Measurements from ENCODE around the gene PRR5L.

The PRR5L gene

DNA sequence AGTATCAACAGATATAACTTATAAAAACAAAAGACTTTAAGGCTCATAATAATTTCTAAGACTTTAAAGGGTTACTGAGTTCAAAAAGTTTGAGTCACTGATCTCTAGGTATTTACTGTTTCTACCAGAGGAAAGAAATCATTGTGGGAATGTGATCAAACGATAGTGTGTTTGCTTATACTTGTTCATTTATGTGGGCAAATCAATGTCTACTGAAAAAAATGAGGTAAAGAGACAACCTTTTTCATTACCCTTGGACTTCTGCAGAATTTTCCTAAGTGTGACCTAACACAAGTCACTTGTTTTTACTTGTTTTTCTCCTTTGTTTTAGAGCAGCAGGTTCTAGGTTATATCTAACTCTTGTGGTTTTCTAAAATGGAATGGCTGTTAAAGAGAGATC lies 65.4 kb downstream of the PRR5L start:
- DNase-seq, result no peak

GRCh38 chr11:36361901-36362391 lies 65.9 kb downstream of the PRR5L start:
- peak; percentile 86 for DNase-seq

DNA sequence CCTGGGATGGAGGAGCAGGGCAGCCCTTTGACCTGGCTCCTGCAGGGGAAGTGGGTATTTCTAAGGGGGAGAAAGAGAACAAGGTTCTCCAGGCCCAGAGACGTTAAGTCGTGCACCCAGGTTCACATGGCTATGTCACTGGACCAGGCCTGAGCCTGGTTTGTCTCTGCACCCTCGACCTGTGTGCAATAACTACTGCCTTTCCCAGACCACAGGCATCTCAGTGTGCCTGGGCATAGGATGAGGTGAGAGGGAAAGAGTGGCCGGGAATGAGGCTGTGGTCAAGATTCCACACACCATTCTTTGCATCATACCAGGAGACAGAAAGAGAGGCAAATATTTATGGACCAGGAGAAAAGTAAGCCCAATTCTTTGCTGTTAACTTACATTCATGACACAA lies 66.8 kb downstream of the PRR5L start:
- no peak for DNase-seq

GRCh38 chr11:36363361-36364268 lies 67.5 kb downstream of the PRR5L start:
- DNase-seq, result no peak

DNA sequence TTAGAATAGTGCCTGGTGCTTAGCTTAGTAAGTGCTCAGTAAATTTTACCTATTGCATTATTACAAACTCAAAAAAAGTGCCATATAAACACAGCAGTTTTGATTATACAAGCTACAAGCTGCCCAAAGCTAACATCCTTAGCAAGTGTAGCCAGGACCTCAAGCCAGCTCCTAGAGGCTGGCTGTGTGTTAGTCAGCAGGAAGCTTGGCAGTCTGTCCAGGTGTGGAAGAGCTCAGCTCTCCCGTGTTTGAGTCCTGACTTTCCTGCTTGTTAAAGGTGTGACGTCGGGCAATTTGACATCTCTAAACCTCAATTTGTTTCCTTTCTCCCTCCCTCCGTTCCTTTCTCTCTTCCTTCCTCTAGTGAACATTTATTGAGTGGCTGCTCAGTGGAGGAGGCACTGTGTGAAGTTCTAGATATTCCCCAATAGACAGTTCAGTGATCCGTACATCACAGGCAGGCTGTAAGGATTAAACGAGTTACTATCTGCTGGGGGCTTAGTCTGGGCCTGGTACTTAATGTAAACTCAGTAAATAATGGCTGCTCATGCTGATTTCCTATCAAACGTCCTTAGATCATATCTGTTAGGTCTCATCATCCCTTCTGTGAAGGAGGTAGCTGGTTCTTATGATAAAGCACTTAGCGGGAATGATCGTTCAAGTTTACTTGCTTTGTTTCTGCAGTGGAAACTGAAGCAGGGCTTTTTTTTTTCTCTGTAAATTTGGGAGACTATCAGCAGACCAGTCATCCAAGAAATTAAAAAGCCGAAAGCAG lies 68.7 kb downstream of the PRR5L start:
- DNase-seq, result no peak

GRCh38 chr11:36365907-36366306 lies 69.8 kb downstream of the PRR5L start:
- peak; percentile 86 for DNase-seq

DNA sequence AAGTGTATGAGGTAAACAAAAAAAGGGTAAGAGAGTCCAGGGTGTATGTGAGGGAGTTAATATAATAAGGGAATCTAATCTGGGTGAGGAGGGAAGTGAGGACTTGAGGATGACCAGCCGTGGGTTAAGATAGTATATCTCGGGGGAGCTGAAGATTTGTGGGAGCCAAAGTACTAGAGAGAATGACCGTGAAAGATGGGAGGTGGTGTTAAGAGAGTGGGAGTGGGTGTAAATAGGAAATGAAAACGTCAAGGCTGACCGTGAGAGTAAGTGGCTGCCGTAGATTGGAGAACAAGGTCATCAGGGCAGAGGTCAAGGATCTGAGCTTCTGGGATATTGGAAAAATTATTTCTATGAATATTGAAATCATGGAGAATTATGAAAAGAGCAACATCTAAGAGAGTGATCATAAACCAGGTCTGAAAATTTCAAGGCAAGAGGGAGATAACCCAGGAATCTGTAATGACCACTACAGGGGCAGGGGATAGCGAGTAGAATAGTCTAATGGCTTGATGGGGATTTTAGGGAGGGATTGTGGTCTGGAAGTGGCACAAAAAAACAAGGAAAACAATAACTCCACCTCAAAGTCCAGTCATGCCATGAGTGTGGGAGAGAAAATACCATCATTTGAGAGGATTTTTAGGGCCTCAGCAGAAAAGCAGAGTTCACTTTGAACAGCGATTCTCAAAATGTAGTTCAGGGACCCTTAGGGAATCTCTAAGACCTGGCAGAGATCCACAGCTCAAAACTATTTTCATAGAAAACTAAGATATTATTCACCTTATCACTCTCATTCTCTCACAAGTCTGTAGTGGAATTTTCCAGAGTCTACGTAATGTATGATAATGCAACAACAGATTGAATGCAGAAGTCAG lies 72.0 kb downstream of the PRR5L start:
- no peak for DNase-seq

GRCh38 chr11:36371181-36371580 lies 75.1 kb downstream of the PRR5L start:
- DNase-seq, result no peak

DNA sequence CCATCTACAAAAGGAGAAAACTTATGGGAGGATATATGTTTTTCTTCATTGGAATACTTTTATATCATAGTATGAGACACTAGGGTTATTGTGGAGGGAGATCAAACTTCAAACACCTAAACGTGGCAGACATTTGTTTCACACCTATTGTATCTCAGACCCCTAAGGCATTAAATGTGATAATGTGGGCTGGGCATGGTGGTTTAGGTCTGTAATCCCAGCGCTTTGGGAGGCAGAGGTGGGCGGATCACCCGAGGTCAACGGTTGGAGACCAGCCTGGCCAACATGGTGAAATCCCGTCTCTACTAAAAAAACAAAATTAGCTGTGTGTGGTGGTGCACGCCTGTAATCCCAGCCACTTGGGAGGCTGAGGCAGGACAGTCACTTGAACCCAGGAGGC lies 75.5 kb downstream of the PRR5L start:
- DNase-seq, result no peak

DNA sequence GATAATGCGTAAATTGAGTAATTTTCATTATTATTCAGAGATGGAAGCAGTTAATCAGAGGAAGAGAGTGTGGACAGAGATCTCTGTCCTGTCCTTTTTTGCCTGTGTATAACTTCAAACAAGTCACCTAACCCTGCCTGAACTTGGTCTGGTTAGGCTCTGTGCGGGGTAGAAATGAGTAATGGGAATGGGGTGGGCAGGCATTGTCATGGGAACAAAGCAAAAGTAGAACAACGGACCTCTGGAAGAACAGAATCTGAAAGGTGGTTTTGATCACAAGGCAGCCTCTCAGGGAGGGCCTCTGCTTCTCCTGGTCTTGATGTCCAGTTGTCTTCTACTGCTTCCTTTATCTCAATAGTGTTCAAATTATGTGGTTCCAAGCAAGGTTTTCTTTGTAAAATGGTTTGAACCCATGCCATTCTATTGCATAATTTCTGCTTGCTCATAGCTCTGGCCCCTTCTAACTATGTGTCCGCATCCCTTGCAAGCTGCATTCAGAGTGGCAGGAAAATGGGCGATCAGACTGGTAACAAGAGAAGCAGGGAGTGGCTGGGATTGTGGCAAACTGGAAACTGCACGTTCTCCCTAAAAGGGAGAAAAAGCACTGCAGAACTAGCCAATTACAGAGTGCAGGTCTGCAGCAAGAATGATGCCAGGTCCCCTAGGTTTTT lies 76.1 kb downstream of the PRR5L start:
- no peak for DNase-seq

DNA sequence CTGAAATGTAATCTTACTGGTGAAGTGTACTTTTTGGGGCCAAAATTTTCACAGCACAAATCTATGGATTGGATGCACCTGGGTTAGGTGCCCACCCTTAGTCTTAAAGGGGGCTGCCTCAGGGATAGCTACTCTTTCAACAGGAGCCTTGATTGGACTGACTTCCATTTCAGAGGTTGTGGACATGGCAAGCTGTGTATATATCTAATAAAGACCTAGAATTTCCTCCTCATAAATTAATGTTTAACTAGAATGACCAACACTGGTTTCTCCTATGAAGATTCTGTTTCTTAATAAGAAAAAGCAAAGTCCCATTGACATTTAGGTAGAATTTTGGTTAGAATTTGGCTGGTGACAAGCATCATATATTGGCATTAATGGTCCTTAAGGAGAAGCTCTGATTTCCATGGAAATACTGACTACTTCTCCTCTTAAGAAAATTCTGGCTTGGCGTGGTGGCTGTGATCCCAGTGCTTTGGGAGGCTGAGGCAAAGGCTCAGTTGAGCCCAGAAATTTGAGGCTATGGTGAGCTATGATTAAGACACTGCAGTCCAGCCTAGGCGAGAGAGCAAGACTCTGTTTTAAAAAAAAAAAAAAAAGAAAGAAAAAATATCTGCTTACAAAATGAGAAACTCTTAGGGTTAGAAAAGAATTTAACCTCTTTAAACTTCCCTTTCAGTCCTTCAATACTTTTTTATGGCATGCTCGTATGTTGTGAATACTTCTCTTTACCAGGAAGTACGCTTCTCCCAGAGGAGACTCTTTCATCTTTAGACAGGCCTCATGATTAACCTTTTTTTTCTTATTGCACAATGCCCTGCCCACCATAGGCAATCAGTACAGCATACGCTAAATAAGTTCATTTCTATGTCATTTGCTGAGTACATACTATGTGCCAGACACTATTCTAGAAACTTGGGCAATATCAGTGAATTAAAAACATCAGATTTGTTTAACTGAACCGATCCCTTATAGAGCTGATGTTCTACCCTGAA lies 77.2 kb downstream of the PRR5L start:
- peak; percentile 49 for DNase-seq

DNA sequence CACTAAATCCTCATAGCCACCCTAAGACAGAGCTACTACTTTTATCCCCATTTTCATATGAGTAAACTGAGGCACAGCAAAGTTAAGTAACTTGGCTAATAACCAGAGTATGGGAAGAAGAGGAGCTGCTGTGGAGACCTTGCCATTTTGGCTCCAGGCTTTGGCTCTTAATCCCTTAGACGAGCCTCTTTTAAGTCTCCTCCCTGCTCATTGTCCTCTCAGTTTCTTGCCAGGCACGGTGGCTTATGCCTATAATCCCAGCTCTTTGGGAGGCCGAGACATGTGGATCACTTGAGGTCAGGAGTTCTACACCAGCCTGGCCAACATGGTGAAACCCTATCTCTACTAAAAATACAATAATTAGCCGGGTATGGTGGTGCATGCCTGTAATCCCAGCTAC lies 78.6 kb downstream of the PRR5L start:
- no peak for DNase-seq

DNA sequence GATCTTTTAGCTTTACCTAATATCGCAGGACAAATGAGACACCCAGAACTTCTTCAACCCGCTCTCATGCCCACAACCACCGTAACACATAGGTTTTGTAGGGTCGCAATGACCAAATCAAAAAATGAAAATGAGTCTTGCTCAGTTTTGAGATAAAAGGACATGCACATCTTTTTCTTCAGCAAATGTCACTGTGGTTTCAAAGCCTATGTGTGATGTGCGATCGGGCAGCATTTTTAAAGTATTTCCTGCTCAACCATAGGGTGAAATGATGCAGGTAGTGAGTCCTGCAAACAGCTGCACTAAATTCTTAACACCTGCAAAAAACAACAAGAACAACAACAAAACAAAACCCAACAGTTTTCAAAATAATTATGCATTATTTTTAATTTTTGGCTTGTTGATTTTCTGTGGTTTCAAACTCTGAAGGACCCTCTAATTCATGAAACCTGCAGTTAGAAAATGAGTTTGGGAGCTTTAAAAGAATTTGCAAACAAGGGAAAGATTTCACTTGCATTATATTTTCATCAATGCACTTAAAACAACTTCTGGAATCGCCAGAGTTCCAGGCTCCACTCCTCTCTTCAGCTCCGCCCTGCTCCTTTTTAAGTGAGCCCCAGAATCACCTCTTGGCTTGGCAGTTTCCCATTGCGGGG lies 79.4 kb downstream of the PRR5L start:
- no peak for DNase-seq

GRCh38 chr11:36376009-36376887 lies 80.2 kb downstream of the PRR5L start:
- no peak for DNase-seq

DNA sequence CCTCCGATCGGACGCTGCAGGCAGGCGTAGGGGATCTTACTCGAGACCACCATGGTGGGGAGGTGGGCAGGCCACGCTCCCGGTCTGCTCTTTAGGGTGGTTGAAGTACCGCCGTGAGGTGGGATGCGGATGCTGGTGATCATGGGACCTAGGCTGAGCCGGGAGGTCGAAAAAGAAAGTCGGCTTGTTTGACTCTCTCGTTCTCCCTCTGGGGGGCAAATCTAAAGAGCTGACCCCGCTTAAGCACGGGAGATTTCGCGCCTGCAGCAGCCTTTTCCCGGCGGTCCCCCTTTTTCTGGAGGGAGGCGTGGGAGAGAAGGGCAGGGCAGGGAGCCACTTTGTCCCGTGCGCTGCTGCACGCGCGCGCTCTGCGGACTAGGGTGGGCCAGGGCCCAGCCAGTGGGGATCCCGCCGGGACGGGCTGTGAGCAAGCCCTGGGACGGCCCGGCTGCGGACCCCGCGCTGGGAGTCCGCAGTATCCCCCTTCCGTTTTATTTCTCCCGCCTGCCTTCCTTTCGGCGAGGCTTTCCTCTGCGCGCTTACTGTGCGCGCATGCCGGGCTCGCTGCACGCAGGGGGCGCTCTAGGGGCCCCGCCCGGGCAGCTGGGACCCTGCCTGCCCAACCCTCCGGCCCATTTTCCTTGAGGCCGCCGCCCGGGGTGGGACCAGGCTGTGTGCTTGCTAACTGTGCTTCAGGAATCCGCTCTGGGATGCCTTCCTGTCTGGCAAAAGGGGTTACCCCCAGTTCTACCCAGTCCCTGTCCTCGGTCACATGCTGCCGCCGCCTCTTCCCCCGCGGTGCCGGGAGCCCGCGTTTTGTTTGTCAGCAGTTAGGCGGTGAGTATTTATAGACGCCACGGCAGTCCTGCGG lies 81.0 kb downstream of the PRR5L start:
- peak; percentile 55 for DNase-seq

- DNase-seq, result no peak
Observed at GRCh38 chr11:36377759-36378564, 81.9 kb downstream of the PRR5L start.

GRCh38 chr11:36379653-36380052 lies 83.6 kb downstream of the PRR5L start:
- DNase-seq, result no peak
